Airway epithelial cell (primary cell): Measurements from ENCODE around the gene ATXN3. TPM values are rescaled to one million over a fixed set of nuclear protein-coding genes. Genes with fewer than 3 reads are reported as not detected.

Experiments used
- total RNA-seq: library from RNA; depleted of rRNA; stranded (reverse); fragments of >200 nt; gene quantifications from 2 replicates; pipeline ENCODE4 v1.2.3, GENCODE V29; 2015

The ATXN3 gene
- 12.8 and 51.0 TPM in 2 replicates for total RNA-seq

GRCh38 chr14:92106143-92106926 lies at the start of gene ATXN3:
Gene ATXN3 (minus strand): TSS chr14:92106582. CDS start chr14:92106552, 30 bp downstream.

DNA sequence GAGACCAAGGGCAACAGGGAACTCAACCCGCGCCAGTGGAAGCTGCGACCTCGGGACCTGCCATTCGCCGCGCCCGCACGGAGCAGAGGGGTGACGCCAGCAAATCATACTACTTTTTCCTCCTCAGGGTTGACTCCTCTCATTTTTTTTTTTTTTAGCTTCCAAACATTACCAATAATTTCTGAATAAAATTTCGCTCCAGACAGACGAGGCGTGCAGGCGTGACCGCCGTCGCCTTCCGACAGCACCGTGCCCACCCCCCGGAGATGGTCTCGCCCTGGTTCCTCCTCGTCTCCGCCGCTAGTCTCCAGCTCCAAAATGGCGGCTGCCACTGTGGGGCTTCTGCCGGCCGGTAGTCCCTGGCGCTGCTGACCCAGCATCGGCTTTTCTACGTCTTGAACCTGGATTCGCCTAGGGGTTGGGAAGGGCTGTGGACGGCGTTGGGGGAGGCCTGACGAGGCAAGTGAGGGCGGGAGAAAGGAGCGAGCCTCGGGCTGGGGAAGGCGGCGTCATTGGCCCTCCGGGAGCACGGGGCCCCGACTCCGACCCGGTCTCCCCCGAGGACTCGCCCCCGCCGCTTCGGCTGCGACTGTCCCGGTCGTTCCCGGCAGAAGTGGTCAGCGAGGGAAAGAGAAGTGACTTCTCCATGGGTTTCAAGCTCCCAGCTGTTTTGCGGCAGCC lies 15.4 kb upstream of the ATXN3 start, which contains the start of the genes CPSF2 and NDUFB1:
CPSF2 (plus strand) TSS at position 300 of the 681 bp plus-strand sequence. CDS start 9,016 bp downstream, outside the sequence.
NDUFB1 (minus strand) TSS at position 37 of the 681 bp plus-strand sequence. CDS start 4,069 bp downstream, outside the sequence.

GRCh38 chr14:92039719-92040430 lies 66.5 kb downstream of the ATXN3 start, which contains the start of gene TRIP11:
Gene TRIP11 (minus strand): TSS chr14:92040059. CDS start chr14:92039685, 374 bp downstream.

Other genes starting within 250 kb of the ATXN3 start
- gene TC2N, start 239.0 kb downstream of the ATXN3 start, total RNA-seq, result 20.7 and 24.5 TPM in 2 replicates
- 1.9 and 2.8 TPM in 2 replicates for gene FBLN5, start 158.9 kb downstream of the ATXN3 start, total RNA-seq
- gene TRIP11, start 66.5 kb downstream of the ATXN3 start, total RNA-seq, result 8.4 and 11.9 TPM in 2 replicates
- 255 and 487 TPM in 2 replicates for gene NDUFB1, start 15.1 kb upstream of the ATXN3 start, total RNA-seq
- gene CPSF2, start 15.4 kb upstream of the ATXN3 start, total RNA-seq, result 30.8 and 35.5 TPM in 2 replicates
- under 0.01 TPM in 1 of 2 replicates, not detected in the other for gene SLC24A4, start 216.6 kb upstream of the ATXN3 start, total RNA-seq